ENCODE measurements around the gene MSRB1. TPM values are rescaled to one million over a fixed set of nuclear protein-coding genes. Genes with fewer than 3 reads are reported as not detected.

Gene MSRB1
- total and polyA plus RNA-seq, 7 donors, result 17.8 to 136 (median 35.7) TPM

GRCh38 chr16:1929578-1930337 lies 13.2 kb downstream of the MSRB1 start:
- TF ChIP-seq POLR2A (IDR thresholded peaks at IDR 0.05) (no peak), CTCF (IDR thresholded peaks at IDR 0.05) (peak; percentile 27 to 100 (median 72)), EP300 (IDR thresholded peaks at IDR 0.05) (no peak), POLR2AphosphoS5 (IDR thresholded peaks at IDR 0.05) (peak in 2 of 4 donors; percentile 14 to 42)
- Histone ChIP-seq H3K9me3 (no peaks in the 10 kb centered on the region), H3K4me1 (peaks cover 0 to 12% (median 7%) of the 10 kb centered on the region in 4 donors), H3K27me3 (peaks cover 0 to 19% (median 5%) of the 10 kb centered on the region in 3 donors), H3K4me3 (peak overlapping the region; percentile 34 to 82 (median 77)), H3K27ac (peak overlapping the region; percentile 80 to 96 (median 88)), H3K36me3 (no peaks in the 10 kb centered on the region)
- WGBS, 2 donors, result 13 to 15% methylated on average over 70 of the region's 70 CpGs
- peak; percentile 95 for DNase-seq
- intact Hi-C loops (cut with DNase I), result loop anchor here (1.0 kb wide), 2 partner anchors 66 to 103 kb away; partner anchors contain the start of gene HAGH

GRCh38 chr16:1929105-1929504 lies 13.9 kb downstream of the MSRB1 start:
- intact Hi-C loops (cut with DNase I), result loop anchor here (1.0 kb wide), 1 partner anchor 103 kb away; the partner anchor contains the start of gene HAGH

GRCh38 chr16:1926271-1926670 lies 16.7 kb downstream of the MSRB1 start:
- H3K4me3 ChIP-seq, result no peak overlapping the region
- intact Hi-C loops (cut with DNase I), result no loop called here
- no peaks in the 10 kb centered on the region for H3K36me3 ChIP-seq
- DNase-seq, result no peak
- H3K27me3 ChIP-seq, result peaks cover 0 to 38% (median 21%) of the 10 kb centered on the region in 3 donors
- WGBS, 2 donors, result 61 to 69% methylated on average over 11 of the region's 11 CpGs
- no peak for TF ChIP-seq POLR2AphosphoS5 (IDR thresholded peaks at IDR 0.05)
- TF ChIP-seq EP300 (IDR thresholded peaks at IDR 0.05), result no peak
- TF ChIP-seq CTCF (IDR thresholded peaks at IDR 0.05), result no peak
- no peak for TF ChIP-seq POLR2A (IDR thresholded peaks at IDR 0.05)
- H3K4me1 ChIP-seq, result peaks cover 0 to 19% (median 14%) of the 10 kb centered on the region in 4 donors
- H3K9me3 ChIP-seq, result no peaks in the 10 kb centered on the region
- no peak overlapping the region for H3K27ac ChIP-seq

More at GRCh38 chr16:1929105-1929504, 13.9 kb downstream of the MSRB1 start:
- H3K36me3 ChIP-seq, result no peaks in the 10 kb centered on the region
- H3K27me3 ChIP-seq, result peaks cover 0 to 25% (median 5%) of the 10 kb centered on the region in 3 donors
- no peaks in the 10 kb centered on the region for H3K9me3 ChIP-seq
- no peak for TF ChIP-seq CTCF (IDR thresholded peaks at IDR 0.05)
- no peak for TF ChIP-seq EP300 (IDR thresholded peaks at IDR 0.05)
- no peak for TF ChIP-seq POLR2A (IDR thresholded peaks at IDR 0.05)
- no peak for TF ChIP-seq POLR2AphosphoS5 (IDR thresholded peaks at IDR 0.05)
- peak overlapping the region; percentile 80 to 96 (median 88) for H3K27ac ChIP-seq
- H3K4me3 ChIP-seq, result peak overlapping the region; percentile 34 to 82 (median 77)
- WGBS, 2 donors, result 2 to 25% methylated on average over 11 of the region's 11 CpGs
- peaks cover 0 to 12% (median 7%) of the 10 kb centered on the region in 4 donors for H3K4me1 ChIP-seq
- no peak for DNase-seq

- no peak for TF ChIP-seq POLR2A (IDR thresholded peaks at IDR 0.05)
- TF ChIP-seq CTCF (IDR thresholded peaks at IDR 0.05), result no peak
- no peak for TF ChIP-seq EP300 (IDR thresholded peaks at IDR 0.05)
- TF ChIP-seq POLR2AphosphoS5 (IDR thresholded peaks at IDR 0.05), result no peak
- no peaks in the 10 kb centered on the region for H3K36me3 ChIP-seq
- H3K4me3 ChIP-seq, result no peak overlapping the region
- no peak for DNase-seq
- no peak overlapping the region for H3K27ac ChIP-seq
- no peaks in the 10 kb centered on the region for H3K9me3 ChIP-seq
- H3K27me3 ChIP-seq, result peaks cover 10 to 60% (median 38%) of the 10 kb centered on the region in 3 donors
- WGBS, 2 donors, result 50 to 69% methylated on average over 5 of the region's 5 CpGs
- intact Hi-C loops (cut with DNase I), result no loop called here
- peaks cover 0 to 13% (median 7%) of the 10 kb centered on the region in 4 donors for H3K4me1 ChIP-seq
These were observed 18.9 kb downstream of the MSRB1 start for GRCh38 chr16:1924095-1924494.

All from sigmoid colon (tissue), 7 donors.